Vagina (tissue), 2 donors: Measurements from ENCODE around the gene SERPINA5.

ENCODE experiments used
- CTCF ChIP-seq, 3 experiments: fragments of 450-650 bp in 2 of 3; fragments of 200-600 bp in 1 of 3; sonication (generic) in 1 of 3; IDR thresholded peaks; one replicate each; pipeline ENCODE4 v1.5.1; 2017 to 2019; ENCODE audit warnings: antibody characterized with exemption in 3 of 3, mild to moderate bottlenecking in 2 of 3, moderate library complexity in 2 of 3
- POLR2A ChIP-seq, 2 donors: fragments of 450-650 bp; IDR thresholded peaks; one replicate each; pipeline ENCODE4 v1.6.1; 2017; ENCODE audit warnings: antibody characterized with exemption in 2 of 2, mild to moderate bottlenecking in 2 of 2, moderate library complexity in 2 of 2
- POLR2AphosphoS5 ChIP-seq, 2 donors: sonication (generic); formaldehyde crosslinking; IDR thresholded peaks; one replicate each; pipeline ENCODE4 v1.9.0; 2017; ENCODE audit warnings: antibody characterized with exemption in 2 of 2, mild to moderate bottlenecking in 2 of 2, low read depth in 1 of 2; ENCODE audit not compliant: insufficient read depth in 1 of 2

GRCh38 chr14:94588311-94588710 is 7.1 kb downstream of the SERPINA5 start:
- no peak for TF ChIP-seq CTCF (IDR thresholded peaks at IDR 0.05)
- TF ChIP-seq POLR2A (IDR thresholded peaks at IDR 0.05), result no peak
- no peak for TF ChIP-seq POLR2AphosphoS5 (IDR thresholded peaks at IDR 0.05; ENCODE audit: insufficient read depth in 1 of 2, low read depth in 1 of 2)
